ENCODE results near the gene LACRT. TPM values are rescaled to one million over a fixed set of nuclear protein-coding genes. Genes with fewer than 3 reads are reported as not detected.

LACRT gene
- total and polyA plus RNA-seq, 2 of the 4 experiments (the other 2 are of a cell fraction), result not detected

Other genes starting within 250 kb of the LACRT start
- gene ITGA5, start 215.6 kb downstream of the LACRT start, total RNA-seq (2012; rRNA removed), result 144 and 159 TPM in 2 replicates
- 254 and 259 TPM in 2 replicates for gene ITGA5, start 215.6 kb downstream of the LACRT start, polyA plus RNA-seq (2012; rRNA removed)
- gene GTSF1, start 161.3 kb downstream of the LACRT start, total RNA-seq (2012; rRNA removed), result not detected in 2 replicates
- not detected in 2 replicates for gene GTSF1, start 161.3 kb downstream of the LACRT start, polyA plus RNA-seq (2012; rRNA removed)
- gene NCKAP1L, start 137.1 kb downstream of the LACRT start, total RNA-seq (2012; rRNA removed), result not detected in 2 replicates
- not detected in 2 replicates for gene NCKAP1L, start 137.1 kb downstream of the LACRT start, polyA plus RNA-seq (2012; rRNA removed)
- not detected in 2 replicates for gene PDE1B, start 85.3 kb downstream of the LACRT start, total RNA-seq (2012; rRNA removed)
- gene PDE1B, start 85.3 kb downstream of the LACRT start, polyA plus RNA-seq (2012; rRNA removed), result not detected in 2 replicates
- not detected in 2 replicates for gene PPP1R1A, start 46.2 kb downstream of the LACRT start, total RNA-seq (2012; rRNA removed)
- gene PPP1R1A, start 46.2 kb downstream of the LACRT start, polyA plus RNA-seq (2012; rRNA removed), result not detected in 2 replicates
- not detected in 2 replicates for gene DCD, start 13.5 kb upstream of the LACRT start, total RNA-seq (2012; rRNA removed)
- not detected in 2 replicates for gene DCD, start 13.5 kb upstream of the LACRT start, polyA plus RNA-seq (2012; rRNA removed)
- not detected in 2 replicates for gene MUCL1, start 219.6 kb upstream of the LACRT start, total RNA-seq (2012; rRNA removed)
- not detected in 2 replicates for gene MUCL1, start 219.6 kb upstream of the LACRT start, polyA plus RNA-seq (2012; rRNA removed)